KOPT-K1 (cell line): ENCODE measurements around the gene SAPCD2.
"Not testable (repeated sequence)": the region's sequence is repeated elsewhere in the genome, so short reads cannot be mapped to it uniquely, and the experiment has no call there.

Source experiments
- H3K27ac ChIP-seq: fragments of 200-600 bp; sonication (generic); 2 replicates; pipeline ENCODE4 v1.5.1; 2016; ENCODE audit warnings: antibody characterized with exemption, mild to moderate bottlenecking, low read depth, low read length; ENCODE audit not compliant: poor library complexity, severe bottlenecking
- H3K36me3 ChIP-seq: fragments of 200-600 bp; sonication (generic); 2 replicates; pipeline ENCODE4 v1.5.1; 2017; ENCODE audit warnings: antibody characterized with exemption, mild to moderate bottlenecking, low read length, moderate library complexity; ENCODE audit not compliant: insufficient read depth
- H3K9me3 ChIP-seq: fragments of 200-600 bp; sonication (generic); 2 replicates; pipeline ENCODE4 v1.5.1; 2017; ENCODE audit warnings: antibody characterized with exemption, low read length, mild to moderate bottlenecking; ENCODE audit not compliant: insufficient read depth, poor library complexity, severe bottlenecking

The SAPCD2 gene

DNA sequence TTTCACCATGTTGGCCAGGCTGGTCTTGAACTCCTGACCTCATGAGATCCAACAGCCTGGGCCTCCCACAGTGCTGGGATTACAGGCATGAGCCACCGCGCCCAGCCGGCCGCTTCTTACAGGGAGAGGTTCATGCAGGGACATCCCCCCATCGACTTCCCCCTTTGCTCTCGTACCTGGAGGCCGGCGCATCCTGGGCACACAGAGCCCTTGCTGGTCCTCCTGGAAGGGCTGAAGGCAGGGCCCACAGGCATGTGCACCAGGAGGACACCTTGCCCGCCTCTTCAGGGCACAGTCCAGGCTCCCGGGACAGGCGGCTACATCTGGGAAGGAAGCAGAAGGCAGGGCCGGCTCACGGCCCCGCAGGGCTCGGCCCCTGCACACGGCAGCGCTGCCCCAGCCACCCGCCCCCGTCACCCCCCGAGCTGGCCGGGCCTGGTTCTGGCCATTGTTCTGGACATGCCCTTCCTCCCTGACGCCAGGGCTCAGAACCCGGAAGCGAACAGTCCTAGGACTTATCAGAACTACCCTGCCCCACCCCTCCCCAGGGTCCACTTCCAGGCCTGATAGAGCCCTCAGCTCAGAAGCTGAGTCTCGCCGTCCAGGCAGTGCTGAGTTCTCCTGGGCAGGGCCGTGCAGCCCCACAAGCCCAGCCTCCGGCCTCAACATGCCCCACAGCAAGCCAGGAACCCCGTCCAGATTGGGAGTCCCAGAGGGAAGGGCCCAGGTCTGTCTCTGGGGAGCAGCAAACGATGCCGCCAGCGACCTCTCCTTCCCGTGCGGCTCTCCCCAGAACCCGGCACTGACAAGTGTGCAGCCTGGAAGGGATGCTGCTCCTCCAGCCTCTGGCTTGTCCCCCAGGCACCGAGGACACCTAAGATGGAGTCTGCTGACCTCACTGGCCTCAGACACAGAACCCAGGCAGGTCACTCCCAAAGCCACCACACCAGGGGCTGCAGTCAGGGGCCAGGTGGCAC is 27.3 kb downstream of the SAPCD2 start:
- Histone ChIP-seq H3K27ac (no peak overlapping the region), H3K36me3 (no peaks in the 10 kb centered on the region), H3K9me3 (no peaks in the 10 kb centered on the region)

DNA sequence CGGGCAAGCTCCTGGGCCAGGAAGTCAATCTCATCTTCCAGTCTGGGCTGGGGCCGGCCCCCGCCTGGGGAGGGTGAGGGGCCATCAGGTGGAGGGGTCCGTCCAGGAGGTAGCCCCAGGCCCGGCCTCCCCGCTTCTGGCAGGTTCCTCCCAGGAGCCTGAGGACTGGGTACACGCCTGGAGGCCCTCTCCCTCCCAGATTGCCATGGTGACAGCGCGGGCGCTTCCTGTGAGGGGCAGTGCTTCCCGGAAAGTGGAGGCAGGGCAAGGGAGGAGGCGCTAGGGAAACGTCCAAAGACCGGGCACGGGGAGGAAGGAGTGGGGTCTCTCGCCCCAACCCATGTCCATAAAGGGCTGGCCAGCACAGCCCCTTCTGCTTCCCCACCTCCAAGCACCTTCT is 29.2 kb downstream of the SAPCD2 start:
- H3K9me3 ChIP-seq, result no peaks in the 10 kb centered on the region
- no peaks in the 10 kb centered on the region for H3K36me3 ChIP-seq

DNA sequence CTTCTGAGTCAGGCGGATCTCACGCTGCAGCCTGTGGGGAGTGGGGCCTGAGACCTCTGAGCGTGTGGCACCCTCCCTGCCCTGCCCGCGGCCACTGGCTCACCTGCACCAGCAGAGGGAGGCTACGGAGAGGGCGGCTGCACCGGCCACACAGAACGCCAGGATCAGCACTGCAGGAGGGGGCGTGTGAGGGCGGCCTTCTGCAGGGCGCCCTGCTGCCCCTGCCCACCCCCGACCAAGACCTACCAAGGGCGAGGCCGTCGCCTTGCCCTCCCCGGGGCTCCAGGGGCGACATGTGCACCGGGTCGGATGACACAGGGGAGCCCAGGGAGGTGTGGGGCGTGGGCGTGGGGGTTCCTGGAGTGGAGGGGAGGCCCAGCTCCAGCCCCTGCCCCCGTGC is 29.8 kb downstream of the SAPCD2 start:
- Histone ChIP-seq H3K9me3 (no peaks in the 10 kb centered on the region), H3K36me3 (no peaks in the 10 kb centered on the region), H3K27ac (no peak overlapping the region)

More for the DNA sequence above, 29.2 kb downstream of the SAPCD2 start:
- H3K27ac ChIP-seq, result no peak overlapping the region

DNA sequence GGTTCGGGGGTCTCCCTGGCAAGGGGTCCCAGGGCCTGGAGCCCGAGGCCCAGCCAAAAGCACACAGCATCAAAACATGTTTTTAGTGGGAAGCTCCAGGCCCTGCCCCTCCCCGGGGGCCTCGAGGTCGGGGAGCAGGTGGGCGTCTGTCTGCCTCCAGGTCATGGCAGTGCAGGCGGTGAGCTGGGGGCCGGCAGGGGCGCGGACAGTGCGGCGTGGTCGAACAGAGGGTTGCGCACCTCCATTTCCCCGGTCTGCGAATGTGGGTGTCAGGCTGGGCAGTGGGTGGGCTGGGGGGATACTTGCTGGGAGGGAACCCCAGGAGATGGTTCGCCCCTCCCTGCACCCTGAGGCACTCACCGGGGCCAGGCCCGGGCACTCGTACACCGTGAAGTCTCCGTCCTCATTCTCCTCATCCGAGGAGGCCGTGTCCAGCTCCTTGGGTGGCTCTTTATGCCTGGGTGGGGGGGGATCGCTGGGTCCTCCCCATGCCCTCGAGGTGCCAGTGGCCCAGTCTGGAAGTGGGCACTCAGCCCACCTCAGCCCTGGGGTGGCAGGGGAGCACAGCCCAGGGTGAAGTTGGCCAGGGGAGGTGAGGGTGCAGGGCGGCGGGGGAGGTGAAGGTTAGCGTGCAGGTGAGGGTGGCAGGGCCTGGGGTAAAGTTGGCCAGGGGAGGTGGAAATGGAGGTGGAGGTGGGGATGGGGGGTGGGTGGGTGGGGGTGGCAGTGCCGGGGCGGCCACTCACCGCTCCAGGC is 30.6 kb downstream of the SAPCD2 start:
- no peak overlapping the region for H3K27ac ChIP-seq
- no peaks in the 10 kb centered on the region for H3K9me3 ChIP-seq
- H3K36me3 ChIP-seq, result no peaks in the 10 kb centered on the region

DNA sequence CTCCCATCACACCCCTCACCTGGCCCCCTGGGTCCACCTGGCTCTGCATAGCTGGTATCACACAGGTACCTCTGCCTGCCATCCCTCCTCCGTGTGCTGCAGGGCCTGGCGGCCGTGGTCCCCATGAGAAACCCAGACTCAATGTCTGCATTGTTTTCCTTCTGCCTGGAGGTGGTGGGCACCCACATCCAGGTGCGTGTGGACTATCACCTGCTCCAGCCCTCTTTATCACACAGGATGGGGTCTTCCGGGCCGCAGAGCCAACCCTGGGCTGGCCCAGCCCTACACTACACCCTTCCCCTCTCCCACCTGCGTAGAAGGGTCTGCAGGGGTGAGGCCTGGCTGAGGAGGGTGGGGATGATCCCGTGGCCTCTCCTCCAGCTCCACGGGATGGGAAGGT is 31.4 kb downstream of the SAPCD2 start:
- H3K9me3 ChIP-seq, result no peaks in the 10 kb centered on the region

DNA sequence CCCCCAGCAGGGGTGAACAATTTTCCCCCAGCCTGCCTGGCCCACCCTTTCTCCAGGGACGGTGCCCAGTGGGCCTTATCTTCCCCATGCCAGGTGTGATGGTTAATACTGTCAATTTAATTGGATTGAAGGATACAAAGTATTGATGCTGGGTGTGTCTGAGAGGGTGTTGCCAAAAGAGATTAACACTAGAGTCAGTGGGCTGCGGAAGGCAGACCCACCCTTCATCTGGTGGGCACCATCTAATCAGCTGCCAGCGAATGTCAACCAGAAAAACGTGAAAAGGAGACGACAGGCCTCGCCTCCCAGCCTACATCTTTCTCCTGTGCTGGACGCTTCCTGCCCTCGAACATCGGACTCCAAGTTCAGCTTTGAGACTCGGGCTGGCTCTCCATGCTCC is 32.9 kb downstream of the SAPCD2 start:
- H3K36me3 ChIP-seq, result no peaks in the 10 kb centered on the region
- no peaks in the 10 kb centered on the region for H3K9me3 ChIP-seq
- H3K27ac ChIP-seq, result no peak overlapping the region

More for the DNA sequence above, 31.4 kb downstream of the SAPCD2 start:
- H3K27ac ChIP-seq, result no peak overlapping the region
- no peaks in the 10 kb centered on the region for H3K36me3 ChIP-seq

DNA sequence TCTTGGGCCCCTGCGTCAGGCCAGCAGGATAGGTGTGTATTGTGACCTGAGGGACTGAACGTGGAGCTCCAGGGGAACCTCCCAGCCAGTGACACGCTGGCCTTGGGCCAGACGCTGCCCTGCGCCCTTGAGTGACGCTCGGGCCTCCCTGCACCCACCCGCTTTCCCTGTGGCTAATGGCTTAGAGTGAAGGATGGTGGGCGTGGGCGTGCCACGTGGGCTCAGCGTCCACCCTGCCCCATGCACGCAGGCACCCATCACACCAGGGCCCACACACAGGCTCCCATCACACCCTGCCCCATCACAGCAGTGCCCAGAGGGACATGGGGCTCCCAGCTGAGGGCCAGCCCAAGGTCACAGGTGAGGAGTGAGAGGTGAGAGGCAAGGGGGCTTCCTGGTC is 33.3 kb downstream of the SAPCD2 start:
- Histone ChIP-seq H3K27ac (no peak overlapping the region), H3K9me3 (no peaks in the 10 kb centered on the region), H3K36me3 (no peaks in the 10 kb centered on the region)

DNA sequence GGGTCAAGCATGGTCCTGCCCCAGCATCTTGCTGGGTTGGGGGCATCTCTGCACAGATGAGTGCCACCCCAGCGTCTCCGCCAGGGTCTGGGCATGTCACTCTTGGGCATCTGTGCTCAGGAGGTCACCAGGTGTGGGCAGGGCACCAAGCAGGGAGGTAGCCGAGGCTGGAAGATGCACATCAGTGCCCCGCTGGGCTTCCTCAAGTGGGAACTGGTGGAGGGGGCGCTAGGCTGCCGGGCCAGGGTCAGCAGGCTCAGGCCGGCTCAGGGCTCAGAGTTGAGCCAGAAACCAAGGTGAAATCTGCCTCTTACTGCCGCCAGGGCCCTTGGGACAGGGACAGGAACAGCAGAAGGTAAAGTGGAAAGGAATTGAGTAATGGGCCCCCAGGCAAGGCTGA is 34.4 kb downstream of the SAPCD2 start:
- Histone ChIP-seq H3K36me3 (no peaks in the 10 kb centered on the region), H3K27ac (no peak overlapping the region)

DNA sequence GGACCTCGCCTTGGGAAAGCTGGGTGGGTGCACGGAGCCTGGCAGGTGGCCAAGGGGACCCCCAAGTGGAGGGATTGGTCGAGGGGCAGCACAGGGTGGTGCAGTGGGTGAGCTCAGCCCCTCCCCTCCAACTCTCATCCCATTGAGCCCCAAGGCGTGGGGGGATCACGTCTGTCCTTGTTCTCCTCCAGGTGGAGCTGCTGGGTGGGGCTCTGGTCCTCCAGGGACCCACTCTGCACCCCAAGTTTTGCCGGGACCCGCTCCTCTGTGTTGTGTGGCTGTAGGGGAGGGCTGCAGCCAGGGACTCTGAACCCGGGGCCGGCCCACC is 34.9 kb downstream of the SAPCD2 start:
- no peaks in the 10 kb centered on the region for H3K36me3 ChIP-seq
- H3K9me3 ChIP-seq, result no peaks in the 10 kb centered on the region
- H3K27ac ChIP-seq, result no peak overlapping the region

More for the DNA sequence above, 34.4 kb downstream of the SAPCD2 start:
- H3K9me3 ChIP-seq, result no peaks in the 10 kb centered on the region

DNA sequence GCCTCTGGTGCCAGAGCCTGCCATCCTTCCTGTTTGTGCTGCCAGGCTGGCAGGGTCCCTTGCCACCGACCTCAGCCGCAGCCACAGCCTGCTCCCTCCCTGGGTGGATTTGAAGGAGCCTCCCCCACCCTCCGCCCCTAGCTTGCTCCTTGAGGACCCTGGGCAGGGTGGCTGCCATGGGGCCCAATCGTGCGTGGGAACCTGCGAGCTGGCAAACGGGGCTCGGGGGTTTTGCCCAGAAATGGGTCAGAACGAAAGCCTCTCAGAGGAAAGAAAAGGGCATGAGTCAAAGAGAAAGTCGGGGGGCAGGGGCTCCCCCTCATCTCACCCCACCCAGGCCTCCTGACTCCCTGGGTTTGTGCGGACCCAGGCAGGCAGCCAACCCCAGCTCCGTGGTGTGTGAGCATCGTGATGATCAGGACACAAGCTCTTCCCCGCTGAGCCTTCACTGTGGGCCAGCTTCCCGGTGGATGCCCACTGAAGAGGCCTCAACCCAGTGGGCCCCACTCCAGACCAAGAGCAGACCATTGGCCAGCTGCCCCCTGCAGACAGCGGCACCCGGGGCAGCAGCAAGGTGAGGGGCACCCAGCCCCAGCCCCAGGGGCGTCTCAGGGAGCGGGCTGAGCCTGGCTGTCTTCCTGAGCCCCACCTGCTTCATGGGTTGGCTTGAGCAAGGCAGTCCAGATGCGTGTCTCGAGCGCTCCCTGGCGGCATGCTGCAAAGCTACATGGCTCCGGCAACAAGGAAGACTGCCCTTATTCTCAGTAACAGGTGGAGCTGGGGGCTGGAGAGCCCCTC is 35.4 kb downstream of the SAPCD2 start:
- no peak overlapping the region for H3K27ac ChIP-seq
- H3K36me3 ChIP-seq, result no peaks in the 10 kb centered on the region
- H3K9me3 ChIP-seq, result no peaks in the 10 kb centered on the region

DNA sequence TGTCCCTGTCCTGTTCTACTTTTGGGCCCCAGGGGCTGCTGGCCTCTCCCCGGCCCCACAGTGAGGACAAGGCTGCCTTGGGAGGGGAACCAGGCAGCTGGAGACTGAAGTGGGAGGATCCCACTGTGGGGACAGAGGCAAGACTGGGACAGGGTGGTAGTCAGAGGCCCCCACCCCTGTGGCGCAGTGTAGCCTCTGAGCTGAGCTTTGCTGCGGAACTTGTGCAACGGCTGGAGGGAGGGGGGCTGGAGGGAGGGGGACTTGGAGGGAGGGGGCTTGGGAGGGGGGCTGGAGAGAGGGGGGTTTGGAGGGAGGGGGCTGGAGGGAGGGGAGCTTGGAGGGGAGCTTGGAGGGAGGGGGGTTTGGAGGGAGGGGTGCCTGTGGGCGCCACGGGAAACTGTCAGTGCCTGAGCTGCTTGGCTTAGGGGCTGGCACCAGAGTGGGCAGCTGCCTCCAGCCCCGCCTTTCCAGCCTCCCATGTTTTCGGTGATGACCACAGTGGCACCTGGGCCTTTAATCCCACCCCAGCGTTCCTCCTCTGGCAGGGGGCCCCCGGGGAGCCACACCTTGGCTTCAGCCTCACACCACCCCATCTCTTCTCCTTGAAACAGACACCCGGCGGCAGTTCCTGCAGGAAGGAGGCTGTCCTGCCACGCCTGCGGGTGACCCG is 36.2 kb downstream of the SAPCD2 start:
- no peak overlapping the region for H3K27ac ChIP-seq
- H3K36me3 ChIP-seq, result no peaks in the 10 kb centered on the region
- no peaks in the 10 kb centered on the region for H3K9me3 ChIP-seq

DNA sequence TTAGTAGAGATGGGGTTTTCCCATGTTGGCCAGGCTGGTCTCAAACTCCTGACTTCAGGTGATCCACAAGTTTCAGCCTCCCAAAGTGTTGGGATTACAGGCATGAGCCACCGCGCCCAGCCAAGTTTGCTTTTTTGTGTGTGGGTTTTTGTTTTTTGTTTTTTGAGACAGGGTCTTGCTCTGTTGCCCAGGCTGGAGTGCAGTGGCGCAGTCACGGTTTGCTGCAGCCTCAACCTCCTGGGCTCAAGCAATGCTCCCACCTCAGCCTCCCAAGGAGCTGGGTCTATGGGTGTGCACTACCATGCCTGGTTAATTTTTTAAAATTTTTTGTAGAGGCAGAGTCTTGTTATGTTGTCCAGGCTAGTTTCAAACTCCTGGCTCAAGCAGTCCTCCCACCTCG is 36.9 kb downstream of the SAPCD2 start:
- not testable (repeated sequence) for H3K9me3 ChIP-seq, H3K36me3 ChIP-seq, H3K27ac ChIP-seq

DNA sequence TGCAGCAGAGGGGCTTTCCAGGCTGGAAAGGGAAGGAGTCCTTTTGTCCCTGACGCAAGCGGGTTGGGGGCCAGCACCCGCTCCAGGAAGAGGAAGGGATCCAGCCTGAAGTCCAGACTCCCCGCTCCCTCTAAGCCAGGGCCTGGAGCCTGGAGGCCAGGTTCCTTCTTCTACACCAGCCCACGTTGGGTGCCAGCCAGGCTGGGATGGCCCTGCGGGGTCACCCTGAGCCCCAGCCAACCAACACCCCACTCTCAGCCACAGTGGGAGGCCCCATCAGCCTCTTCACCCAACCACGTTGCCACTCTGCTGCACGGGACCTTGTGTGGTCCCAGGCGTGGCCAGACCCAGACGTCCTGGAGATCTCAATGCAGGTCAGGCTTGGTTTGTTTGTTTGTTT is 37.5 kb downstream of the SAPCD2 start:
- Histone ChIP-seq H3K36me3 (no peaks in the 10 kb centered on the region), H3K9me3 (no peaks in the 10 kb centered on the region), H3K27ac (no peak overlapping the region)

DNA sequence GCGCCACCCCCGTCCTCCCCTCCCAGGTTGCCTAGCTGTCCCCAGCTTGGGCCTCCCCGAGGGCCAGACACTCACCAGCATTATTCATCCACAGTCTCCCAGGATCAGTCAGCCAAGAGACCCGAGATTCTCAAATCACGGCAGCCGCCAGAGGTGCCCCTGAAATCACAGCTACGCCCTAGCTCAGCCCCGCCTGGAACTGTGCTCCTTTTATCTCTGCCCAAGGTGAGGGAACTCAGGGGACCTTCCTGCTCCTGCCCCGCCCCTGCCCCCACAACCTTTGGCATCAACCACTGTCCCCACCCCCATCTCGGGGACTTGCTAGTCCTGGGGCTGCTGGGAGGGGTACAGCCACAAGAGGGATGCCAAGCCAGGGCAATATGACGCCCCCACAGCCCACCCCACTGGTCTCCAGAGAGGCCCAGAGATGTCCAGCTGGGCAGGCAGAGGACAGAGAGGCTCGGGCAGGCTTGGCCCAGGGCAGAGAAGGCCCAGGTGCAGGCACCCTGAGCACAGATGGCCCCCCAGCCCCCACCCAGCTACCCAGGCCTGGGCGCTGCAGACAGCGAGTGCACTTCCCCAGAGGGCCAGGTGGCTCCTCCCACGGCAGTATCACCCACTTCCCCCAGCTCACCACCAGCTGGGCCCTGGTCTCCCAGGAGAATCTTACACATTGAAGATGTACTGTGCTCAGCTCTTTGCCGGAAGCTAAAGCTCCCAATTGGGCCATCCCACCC is 38.3 kb downstream of the SAPCD2 start, which contains the start of gene FUT7:
FUT7 (minus strand) TSS at position 185 of the 737 bp plus-strand sequence; CDS start at position 88, 97 bp downstream.
- H3K27ac ChIP-seq, result no peak within 1 kb of the TSS
- H3K9me3 ChIP-seq, result no peaks in the 10 kb centered on the region
- no peaks in the 10 kb centered on the region for H3K36me3 ChIP-seq
